Adrenal gland (tissue), 5 donors: ENCODE data around the gene GATAD2B.

ENCODE experiments used
- CTCF ChIP-seq, 6 experiments: fragments of 450-650 bp in 4 of 6; fragments of 200-600 bp in 2 of 6; sonication (generic) in 1 of 6; IDR thresholded peaks; 1 replicate in 5 of 6; 2 replicates in 1 of 6; pipeline versions ENCODE4 v1.5.1 to v1.8.0; 2016 to 2021; ENCODE audit warnings: antibody characterized with exemption in 6 of 6, mild to moderate bottlenecking in 2 of 6, moderate library complexity in 1 of 6
- POLR2A ChIP-seq, 2 donors: fragments of 450-650 bp; IDR thresholded peaks; one replicate each; pipeline ENCODE4 v1.6.1; 2017; ENCODE audit warnings: antibody characterized with exemption in 2 of 2, mild to moderate bottlenecking in 2 of 2, moderate library complexity in 1 of 2
- donor health status: DM: no; HTN: no; CAD: no.

DNA sequence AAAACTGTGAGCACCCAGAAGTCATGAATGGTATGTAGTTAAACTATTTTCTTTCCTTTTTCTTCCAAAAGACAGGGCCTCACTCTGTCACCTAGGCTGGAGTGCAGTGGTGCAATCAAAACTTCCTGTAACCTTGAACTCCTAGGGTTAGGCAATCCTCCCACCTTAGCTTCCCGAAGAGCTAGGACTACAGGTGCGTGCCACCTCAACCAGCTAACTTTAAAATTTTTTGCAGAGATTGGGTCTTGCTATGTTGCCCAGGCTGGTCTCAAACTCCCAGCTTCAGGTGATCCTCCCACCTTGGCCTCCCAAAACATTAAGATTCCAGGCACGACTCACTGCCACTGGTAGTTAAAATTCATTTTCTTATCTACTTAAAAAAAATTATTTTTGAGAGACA, 62.5 kb downstream of the GATAD2B start:
- TF ChIP-seq CTCF (IDR thresholded peaks at IDR 0.05) = no peak
- TF ChIP-seq POLR2A (IDR thresholded peaks at IDR 0.05) = no peak
